GM06990 (cell line): ENCODE results near the gene NLN.

Experiments used
- DNase-seq: peaks from one replicate; pipeline ENCODE4 v3.0.0-alpha.2; 2011; ENCODE audit not compliant: insufficient read length; ENCODE audit errors: extremely low read depth
- H3K27me3 ChIP-seq: replicated peaks from 2 replicates; pipeline ENCODE4 v1.6.0; 2011; ENCODE audit warnings: low read length; ENCODE audit not compliant: control insufficient read depth, insufficient read depth
- H3K36me3 ChIP-seq: 2 replicates; pipeline ENCODE4 v1.5.1; 2011; ENCODE audit warnings: low read length; ENCODE audit not compliant: control insufficient read depth, insufficient read depth
- H3K4me3 ChIP-seq: replicated peaks from 2 replicates; pipeline ENCODE4 v1.5.1; 2011; ENCODE audit warnings: low read depth, mild to moderate bottlenecking, control low read depth, low read length
- TF ChIP-seq, protein P1 (sequence below): IDR thresholded peaks from 2 replicates; pipeline ENCODE4 v1.5.1; 2011; ENCODE audit warnings: low read length, control low read depth, mild to moderate bottlenecking, inconsistent platforms; ENCODE audit not compliant: insufficient read depth, poor library complexity, severe bottlenecking

NLN gene

GRCh38 chr5:65831276-65831675 lies 109.3 kb downstream of the NLN start:
- Histone ChIP-seq H3K27me3 (no peaks in the 10 kb centered on the region), H3K4me3 (no peak overlapping the region), H3K36me3 (no peaks in the 10 kb centered on the region)
- no peak for DNase-seq
- TF ChIP-seq, protein P1, sequence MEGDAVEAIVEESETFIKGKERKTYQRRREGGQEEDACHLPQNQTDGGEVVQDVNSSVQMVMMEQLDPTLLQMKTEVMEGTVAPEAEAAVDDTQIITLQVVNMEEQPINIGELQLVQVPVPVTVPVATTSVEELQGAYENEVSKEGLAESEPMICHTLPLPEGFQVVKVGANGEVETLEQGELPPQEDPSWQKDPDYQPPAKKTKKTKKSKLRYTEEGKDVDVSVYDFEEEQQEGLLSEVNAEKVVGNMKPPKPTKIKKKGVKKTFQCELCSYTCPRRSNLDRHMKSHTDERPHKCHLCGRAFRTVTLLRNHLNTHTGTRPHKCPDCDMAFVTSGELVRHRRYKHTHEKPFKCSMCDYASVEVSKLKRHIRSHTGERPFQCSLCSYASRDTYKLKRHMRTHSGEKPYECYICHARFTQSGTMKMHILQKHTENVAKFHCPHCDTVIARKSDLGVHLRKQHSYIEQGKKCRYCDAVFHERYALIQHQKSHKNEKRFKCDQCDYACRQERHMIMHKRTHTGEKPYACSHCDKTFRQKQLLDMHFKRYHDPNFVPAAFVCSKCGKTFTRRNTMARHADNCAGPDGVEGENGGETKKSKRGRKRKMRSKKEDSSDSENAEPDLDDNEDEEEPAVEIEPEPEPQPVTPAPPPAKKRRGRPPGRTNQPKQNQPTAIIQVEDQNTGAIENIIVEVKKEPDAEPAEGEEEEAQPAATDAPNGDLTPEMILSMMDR, result no peak

GRCh38 chr5:65832152-65832551 lies 110.1 kb downstream of the NLN start:
- no peaks in the 10 kb centered on the region for H3K36me3 ChIP-seq
- DNase-seq, result no peak
- TF ChIP-seq, protein P1, result no peak
- no peak overlapping the region for H3K4me3 ChIP-seq
- H3K27me3 ChIP-seq, result no peaks in the 10 kb centered on the region

- Histone ChIP-seq H3K4me3 (no peak overlapping the region), H3K27me3 (no peaks in the 10 kb centered on the region), H3K36me3 (no peaks in the 10 kb centered on the region)
- TF ChIP-seq, protein P1, result no peak
- no peak for DNase-seq
Measured at GRCh38 chr5:65832603-65833228, 110.7 kb downstream of the NLN start.

- Histone ChIP-seq H3K4me3 (no peak overlapping the region), H3K36me3 (no peaks in the 10 kb centered on the region), H3K27me3 (no peaks in the 10 kb centered on the region)
- no peak for DNase-seq
- TF ChIP-seq, protein P1, result no peak
Measured at GRCh38 chr5:65833780-65834179, 111.8 kb downstream of the NLN start.

- no peak for DNase-seq
- H3K36me3 ChIP-seq, result no peaks in the 10 kb centered on the region
- H3K4me3 ChIP-seq, result no peak overlapping the region
- H3K27me3 ChIP-seq, result no peaks in the 10 kb centered on the region
- TF ChIP-seq, protein P1, result no peak
Measured at GRCh38 chr5:65834306-65834705, 112.3 kb downstream of the NLN start.

GRCh38 chr5:65835191-65835590 lies 113.2 kb downstream of the NLN start:
- no peak overlapping the region for H3K4me3 ChIP-seq
- TF ChIP-seq, protein P1, result no peak
- DNase-seq, result no peak
- H3K36me3 ChIP-seq, result no peaks in the 10 kb centered on the region
- no peaks in the 10 kb centered on the region for H3K27me3 ChIP-seq
